ENCODE measurements around the gene VEGFB.
A peak's percentile ranks its signal among the peaks of the same experiment; 100 is the strongest.

Gene VEGFB

GRCh38 chr11:64266339-64266738 is 32.0 kb downstream of the VEGFB start:
- Histone ChIP-seq H3K9me3 (ENCODE audit: insufficient read depth, low read depth, low read length) (peaks cover 2% of the 10 kb centered on the region), H3K14ac (ENCODE audit: low read length) (no peak overlapping the region), H3K4me1 (ENCODE audit: control insufficient read depth in 1 of 2, insufficient read depth in 2 of 2, low read length in 2 of 2) (peaks cover 37 to 42% of the 10 kb centered on the region in 2 experiments), H3K36me3 (ENCODE audit: control insufficient read depth in 1 of 2, insufficient read depth in 2 of 2, low read length in 2 of 2) (peaks cover 55 to 57% of the 10 kb centered on the region in 2 experiments), H3K4me3 (ENCODE audit: low read depth, low read length) (no peak overlapping the region), H3K18ac (ENCODE audit: low read length) (no peak overlapping the region), H3K4ac (ENCODE audit: low read depth, low read length) (no peak overlapping the region), H2BK5ac (ENCODE audit: low read depth, low read length, poor library complexity) (no peak overlapping the region), H3K27ac (ENCODE audit: low read depth, low read length) (no peak overlapping the region), H3K79me2 (ENCODE audit: control insufficient read depth, insufficient read depth, low read length, poor library complexity) (peaks cover 9% of the 10 kb centered on the region), H4K91ac (ENCODE audit: low read depth, low read length) (no peak overlapping the region), H2AK5ac (ENCODE audit: low read length) (no peak overlapping the region), H2BK120ac (ENCODE audit: insufficient read depth, low read length, poor library complexity) (no peak overlapping the region), H3K9ac (ENCODE audit: low read length) (no peak overlapping the region), H3K4me2 (ENCODE audit: low read length) (no peak overlapping the region), H3K23ac (ENCODE audit: low read length) (no peak overlapping the region), H3K27me3 (ENCODE audit: insufficient read depth, low read length) (no peaks in the 10 kb centered on the region), H2BK12ac (ENCODE audit: low read length) (no peak overlapping the region), H2AFZ (ENCODE audit: insufficient read depth, low read length, poor library complexity) (no peak overlapping the region), H3K79me1 (ENCODE audit: low read length) (peaks cover 35% of the 10 kb centered on the region), H4K12ac (ENCODE audit: low read depth, low read length) (no peak overlapping the region), H4K8ac (ENCODE audit: low read depth, low read length) (no peak overlapping the region)
- no CpG with 5 or more reads among the region's 15 CpGs for WGBS (ENCODE audit: extremely low coverage, insufficient coverage, insufficient read length)
- DNase-seq = no peak

GRCh38 chr11:64267207-64267945 is 33.0 kb downstream of the VEGFB start:
- Histone ChIP-seq H3K9ac (ENCODE audit: low read length) (no peak overlapping the region), H3K9me3 (ENCODE audit: insufficient read depth, low read depth, low read length) (peaks cover 2% of the 10 kb centered on the region), H4K8ac (ENCODE audit: low read depth, low read length) (no peak overlapping the region), H3K4me1 (ENCODE audit: control insufficient read depth in 1 of 2, insufficient read depth in 2 of 2, low read length in 2 of 2) (peaks cover 35 to 41% of the 10 kb centered on the region in 2 experiments), H3K79me2 (ENCODE audit: control insufficient read depth, insufficient read depth, low read length, poor library complexity) (peaks cover 13% of the 10 kb centered on the region), H3K36me3 (ENCODE audit: control insufficient read depth in 1 of 2, insufficient read depth in 2 of 2, low read length in 2 of 2) (peaks cover 46 to 50% of the 10 kb centered on the region in 2 experiments), H2BK5ac (ENCODE audit: low read depth, low read length, poor library complexity) (no peak overlapping the region), H3K4ac (ENCODE audit: low read depth, low read length) (no peak overlapping the region), H3K14ac (ENCODE audit: low read length) (no peak overlapping the region), H4K12ac (ENCODE audit: low read depth, low read length) (no peak overlapping the region), H2BK12ac (ENCODE audit: low read length) (no peak overlapping the region), H3K4me3 (ENCODE audit: low read depth, low read length) (no peak overlapping the region), H3K79me1 (ENCODE audit: low read length) (peaks cover 40% of the 10 kb centered on the region), H2BK120ac (ENCODE audit: insufficient read depth, low read length, poor library complexity) (no peak overlapping the region), H4K91ac (ENCODE audit: low read depth, low read length) (no peak overlapping the region), H2AFZ (ENCODE audit: insufficient read depth, low read length, poor library complexity) (no peak overlapping the region), H3K23ac (ENCODE audit: low read length) (no peak overlapping the region), H2AK5ac (ENCODE audit: low read length) (no peak overlapping the region), H3K27ac (ENCODE audit: low read depth, low read length) (no peak overlapping the region), H3K18ac (ENCODE audit: low read length) (no peak overlapping the region), H3K4me2 (ENCODE audit: low read length) (no peak overlapping the region), H3K27me3 (ENCODE audit: insufficient read depth, low read length) (no peaks in the 10 kb centered on the region)
- WGBS (ENCODE audit: extremely low coverage, insufficient coverage, insufficient read length) = no CpG with 5 or more reads among the region's 27 CpGs
- DNase-seq = peak in 1 of 2 donors; percentile 23

- Histone ChIP-seq H2BK12ac (ENCODE audit: low read length) (peak overlapping the region; percentile 39), H3K9me3 (ENCODE audit: insufficient read depth, low read depth, low read length) (no peaks in the 10 kb centered on the region), H3K36me3 (ENCODE audit: control insufficient read depth in 1 of 2, insufficient read depth in 2 of 2, low read length in 2 of 2) (peaks cover 42 to 46% of the 10 kb centered on the region in 2 experiments), H4K12ac (ENCODE audit: low read depth, low read length) (peak overlapping the region; percentile 46), H3K79me1 (ENCODE audit: low read length) (peaks cover 35% of the 10 kb centered on the region), H3K27ac (ENCODE audit: low read depth, low read length) (peak overlapping the region; percentile 97), H3K4me1 (ENCODE audit: control insufficient read depth in 1 of 2, insufficient read depth in 2 of 2, low read length in 2 of 2) (peaks cover 27 to 32% of the 10 kb centered on the region in 2 experiments), H2BK5ac (ENCODE audit: low read depth, low read length, poor library complexity) (peak overlapping the region; percentile 8), H3K4ac (ENCODE audit: low read depth, low read length) (no peak overlapping the region), H3K9ac (ENCODE audit: low read length) (no peak overlapping the region), H3K4me3 (ENCODE audit: low read depth, low read length) (peak overlapping the region; percentile 21), H2AK5ac (ENCODE audit: low read length) (peak overlapping the region; percentile 57), H3K14ac (ENCODE audit: low read length) (peak overlapping the region; percentile 96), H3K18ac (ENCODE audit: low read length) (peak overlapping the region; percentile 15), H3K79me2 (ENCODE audit: control insufficient read depth, insufficient read depth, low read length, poor library complexity) (peaks cover 13% of the 10 kb centered on the region), H4K8ac (ENCODE audit: low read depth, low read length) (peak overlapping the region; percentile 10), H4K91ac (ENCODE audit: low read depth, low read length) (peak overlapping the region; percentile 96), H3K23ac (ENCODE audit: low read length) (no peak overlapping the region), H2AFZ (ENCODE audit: insufficient read depth, low read length, poor library complexity) (peak overlapping the region; percentile 6), H3K4me2 (ENCODE audit: low read length) (peak overlapping the region; percentile 92), H3K27me3 (ENCODE audit: insufficient read depth, low read length) (no peaks in the 10 kb centered on the region), H2BK120ac (ENCODE audit: insufficient read depth, low read length, poor library complexity) (peak overlapping the region; percentile 8)
- no CpG with 5 or more reads among the region's 23 CpGs for WGBS (ENCODE audit: extremely low coverage, insufficient coverage, insufficient read length)
- peak in 1 of 2 donors; percentile 83 for DNase-seq
Observed at GRCh38 chr11:64268025-64268892, 33.9 kb downstream of the VEGFB start.

- peak overlapping the region; percentile 89 for H4K12ac ChIP-seq (ENCODE audit: low read depth, low read length)
- peak overlapping the region; percentile 92 for H3K4me2 ChIP-seq (ENCODE audit: low read length)
- H3K79me2 ChIP-seq (ENCODE audit: control insufficient read depth, insufficient read depth, low read length, poor library complexity) = peaks cover 13% of the 10 kb centered on the region
- no peak overlapping the region for H3K23ac ChIP-seq (ENCODE audit: low read length)
- H3K18ac ChIP-seq (ENCODE audit: low read length) = peak overlapping the region; percentile 85
- H2BK5ac ChIP-seq (ENCODE audit: low read depth, low read length, poor library complexity) = peak overlapping the region; percentile 90
- H3K36me3 ChIP-seq (ENCODE audit: control insufficient read depth in 1 of 2, insufficient read depth in 2 of 2, low read length in 2 of 2) = peaks cover 34 to 39% of the 10 kb centered on the region in 2 experiments
- H3K27ac ChIP-seq (ENCODE audit: low read depth, low read length) = peak overlapping the region; percentile 97
- peak overlapping the region; percentile 96 for H3K14ac ChIP-seq (ENCODE audit: low read length)
- H3K4me3 ChIP-seq (ENCODE audit: low read depth, low read length) = peak overlapping the region; percentile 70
- peaks cover 29% of the 10 kb centered on the region for H3K79me1 ChIP-seq (ENCODE audit: low read length)
- DNase-seq = peak; percentile 64 to 77
- H2BK120ac ChIP-seq (ENCODE audit: insufficient read depth, low read length, poor library complexity) = peak overlapping the region; percentile 91
- peak overlapping the region; percentile 92 for H4K8ac ChIP-seq (ENCODE audit: low read depth, low read length)
- peak overlapping the region; percentile 67 for H3K4ac ChIP-seq (ENCODE audit: low read depth, low read length)
- no peaks in the 10 kb centered on the region for H3K27me3 ChIP-seq (ENCODE audit: insufficient read depth, low read length)
- peak overlapping the region; percentile 90 for H3K9ac ChIP-seq (ENCODE audit: low read length)
- peaks cover 20 to 24% of the 10 kb centered on the region in 2 experiments for H3K4me1 ChIP-seq (ENCODE audit: control insufficient read depth in 1 of 2, insufficient read depth in 2 of 2, low read length in 2 of 2)
- H2AK5ac ChIP-seq (ENCODE audit: low read length) = peak overlapping the region; percentile 55
- WGBS (ENCODE audit: extremely low coverage, insufficient coverage, insufficient read length) = no CpG with 5 or more reads among the region's 34 CpGs
- peak overlapping the region; percentile 0 for H2BK12ac ChIP-seq (ENCODE audit: low read length)
- H2AFZ ChIP-seq (ENCODE audit: insufficient read depth, low read length, poor library complexity) = peak overlapping the region; percentile 64
- H3K9me3 ChIP-seq (ENCODE audit: insufficient read depth, low read depth, low read length) = no peaks in the 10 kb centered on the region
- peak overlapping the region; percentile 96 for H4K91ac ChIP-seq (ENCODE audit: low read depth, low read length)
Observed at GRCh38 chr11:64268893-64269539, 34.6 kb downstream of the VEGFB start.

Measured in trophoblast cell (in vitro differentiated cells and primary cell).